Dedifferentiated amniotic fluid mesenchymal stem cell (primary cell): ENCODE measurements around the gene FLT3LG.
"Not testable (repeated sequence)": the region's sequence is repeated elsewhere in the genome, so short reads cannot be mapped to it uniquely, and the experiment has no call there.

Source experiments
- DNase-seq: peaks from one replicate; pipeline ENCODE4 v3.0.0-alpha.2; 2016; ENCODE audit errors: extremely low spot score

Gene FLT3LG

GRCh38 chr19:49461656-49462055, 12.4 kb upstream of the FLT3LG start:
- DNase-seq, result no peak

GRCh38 chr19:49462492-49462891, 11.5 kb upstream of the FLT3LG start:
- no peak for DNase-seq

GRCh38 chr19:49463960-49464740, 9.9 kb upstream of the FLT3LG start:
- no peak for DNase-seq

- DNase-seq, result no peak
Observed at GRCh38 chr19:49465371-49465770, 8.6 kb upstream of the FLT3LG start.

- DNase-seq, result no peak
Observed at GRCh38 chr19:49468199-49468598, 5.8 kb upstream of the FLT3LG start.

- peak; percentile 89 for DNase-seq
Observed at GRCh38 chr19:49468746-49469447, 5.1 kb upstream of the FLT3LG start.

- DNase-seq, result no peak
Observed at GRCh38 chr19:49469828-49470614, 4.0 kb upstream of the FLT3LG start.

- no peak for DNase-seq
Observed at GRCh38 chr19:49470615-49470978, 3.4 kb upstream of the FLT3LG start.

- no peak for DNase-seq
Observed at GRCh38 chr19:49472936-49473335, 1.1 kb upstream of the FLT3LG start.

- DNase-seq, result not testable (repeated sequence)
Observed at GRCh38 chr19:49473501-49473867, 531 bp upstream of the FLT3LG start.

- no peak for DNase-seq
Observed at GRCh38 chr19:49474542-49474924, 518 bp downstream of the FLT3LG start.

- no peak for DNase-seq
Observed at GRCh38 chr19:49475191-49475917, 1.3 kb downstream of the FLT3LG start.

- no peak for DNase-seq
Observed at GRCh38 chr19:49475995-49476880, 2.2 kb downstream of the FLT3LG start.

- no peak for DNase-seq
Observed at GRCh38 chr19:49479975-49480628, 6.1 kb downstream of the FLT3LG start.

- no peak for DNase-seq
Observed at GRCh38 chr19:49481020-49481683, 7.1 kb downstream of the FLT3LG start.

GRCh38 chr19:49486232-49486631, 12.2 kb downstream of the FLT3LG start:
- no peak for DNase-seq

- no peak for DNase-seq
Observed at GRCh38 chr19:49486710-49487276, 12.8 kb downstream of the FLT3LG start.

GRCh38 chr19:49487277-49488045, 13.4 kb downstream of the FLT3LG start, which contains the start of gene RPL13A:
RPL13A (plus strand) TSS chr19:49487608; CDS start chr19:49487630, 22 bp downstream.
- DNase-seq, result peak; percentile 98
